Ishikawa (cell line): Measurements from ENCODE around the gene ADPRM.

Experiments used
- CEBPB ChIP-seq: IDR thresholded peaks from 2 replicates; pipeline ENCODE4 v1.6.1; 2012
- CREB1 ChIP-seq: IDR thresholded peaks from 2 replicates; pipeline ENCODE4 v1.6.1; 2012; ENCODE audit warnings: low read depth
- EGR1 ChIP-seq: IDR thresholded peaks from 2 replicates; pipeline ENCODE4 v1.6.1; 2012
- EP300 ChIP-seq: IDR thresholded peaks from 2 replicates; pipeline ENCODE4 v1.6.1; 2012; ENCODE audit warnings: borderline replicate concordance
- FOXM1 ChIP-seq: IDR thresholded peaks from 2 replicates; pipeline ENCODE4 v1.6.1; 2012; ENCODE audit warnings: low read depth, borderline replicate concordance
- MAX ChIP-seq: IDR thresholded peaks from 2 replicates; pipeline ENCODE4 v1.6.1; 2012
- NFIC ChIP-seq: IDR thresholded peaks from 2 replicates; pipeline ENCODE4 v1.6.1; 2012
- RAD21 ChIP-seq: IDR thresholded peaks from 2 replicates; pipeline ENCODE4 v1.6.1; 2012; ENCODE audit warnings: low read depth
- REST ChIP-seq: IDR thresholded peaks from 2 replicates; pipeline ENCODE4 v1.6.1; 2012; ENCODE audit warnings: low read depth, mild to moderate bottlenecking
- TAF1 ChIP-seq: IDR thresholded peaks from 2 replicates; pipeline ENCODE4 v1.6.1; 2012; ENCODE audit warnings: low read depth, mild to moderate bottlenecking
- TCF12 ChIP-seq: IDR thresholded peaks from 2 replicates; pipeline ENCODE4 v1.6.1; 2012; ENCODE audit warnings: low read depth
- TEAD4 ChIP-seq: IDR thresholded peaks from 2 replicates; pipeline ENCODE4 v1.6.1; 2012
- USF1 ChIP-seq: IDR thresholded peaks from 2 replicates; pipeline ENCODE4 v1.6.1; 2012
- YY1 ChIP-seq: IDR thresholded peaks from 2 replicates; pipeline ENCODE4 v1.6.1; 2012; ENCODE audit warnings: low read depth
- ZBTB7A ChIP-seq: IDR thresholded peaks from 2 replicates; pipeline ENCODE4 v1.6.1; 2012; ENCODE audit warnings: low read depth

ADPRM gene

GRCh38 chr17:10724546-10725195 is 27.3 kb downstream of the ADPRM start:
- TF ChIP-seq YY1 (no peak), NFIC (no peak), TAF1 (no peak)

GRCh38 chr17:10725262-10725661 is 27.9 kb downstream of the ADPRM start:
- TF ChIP-seq CEBPB (no peak), USF1 (no peak), EGR1 (no peak), TAF1 (no peak), CREB1 (no peak), TEAD4 (no peak), ZBTB7A (no peak), RAD21 (no peak), YY1 (no peak), FOXM1 (no peak), TCF12 (no peak), MAX (no peak), EP300 (no peak), NFIC (no peak), REST (no peak)

GRCh38 chr17:10726196-10726595 is 28.8 kb downstream of the ADPRM start:
- no peak for TF ChIP-seq FOXM1
- no peak for TF ChIP-seq RAD21
- no peak for TF ChIP-seq EP300
- no peak for TF ChIP-seq ZBTB7A
- no peak for TF ChIP-seq YY1
- TF ChIP-seq USF1: no peak
- no peak for TF ChIP-seq TCF12
- TF ChIP-seq TEAD4: no peak
- TF ChIP-seq CEBPB: no peak
- TF ChIP-seq MAX: no peak
- no peak for TF ChIP-seq TAF1
- TF ChIP-seq EGR1: no peak
- no peak for TF ChIP-seq NFIC
- no peak for TF ChIP-seq REST
- TF ChIP-seq CREB1: no peak

- TF ChIP-seq MAX (no peak), EGR1 (no peak), CREB1 (no peak), TAF1 (no peak), USF1 (no peak), CEBPB (no peak), NFIC (no peak), TCF12 (no peak), RAD21 (no peak), REST (no peak), ZBTB7A (no peak), FOXM1 (no peak), EP300 (no peak), YY1 (no peak), TEAD4 (no peak)
These were observed 29.8 kb downstream of the ADPRM start for GRCh38 chr17:10727192-10727591.
